GM19324 (cell line): Measurements from ENCODE around the gene SLCO1A2.
A peak's percentile ranks its signal among the peaks of the same experiment; 100 is the strongest.

Experiments
- ATAC-seq: cut with Tn5 transposase; IDR thresholded peaks from one replicate; pipeline ENCODE4 v1.9.1; 2021; ENCODE audit warnings: mild to moderate bottlenecking, moderate library complexity; ENCODE audit not compliant: unreplicated experiment, low FRiP score

The SLCO1A2 gene

DNA sequence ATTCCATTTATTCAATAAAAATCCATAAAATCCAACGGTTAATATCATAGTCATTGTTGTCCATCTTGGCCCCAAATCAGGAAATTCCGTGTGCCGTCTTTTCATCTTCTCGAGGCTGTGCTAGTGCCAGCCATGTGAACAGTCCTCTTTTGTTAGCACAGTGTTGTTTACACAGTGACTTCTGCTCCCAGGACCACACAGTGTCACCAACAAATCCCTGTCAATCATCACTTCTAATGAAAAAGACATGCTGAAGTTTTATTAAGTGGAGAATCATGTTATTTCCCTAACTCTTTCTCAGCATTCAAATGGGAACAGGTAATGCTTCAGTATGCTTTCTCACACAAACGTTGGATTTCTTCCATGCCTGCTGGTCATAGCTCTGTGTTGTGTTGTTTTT lies 1.9 kb upstream of the SLCO1A2 start:
- no peak for ATAC-seq

DNA sequence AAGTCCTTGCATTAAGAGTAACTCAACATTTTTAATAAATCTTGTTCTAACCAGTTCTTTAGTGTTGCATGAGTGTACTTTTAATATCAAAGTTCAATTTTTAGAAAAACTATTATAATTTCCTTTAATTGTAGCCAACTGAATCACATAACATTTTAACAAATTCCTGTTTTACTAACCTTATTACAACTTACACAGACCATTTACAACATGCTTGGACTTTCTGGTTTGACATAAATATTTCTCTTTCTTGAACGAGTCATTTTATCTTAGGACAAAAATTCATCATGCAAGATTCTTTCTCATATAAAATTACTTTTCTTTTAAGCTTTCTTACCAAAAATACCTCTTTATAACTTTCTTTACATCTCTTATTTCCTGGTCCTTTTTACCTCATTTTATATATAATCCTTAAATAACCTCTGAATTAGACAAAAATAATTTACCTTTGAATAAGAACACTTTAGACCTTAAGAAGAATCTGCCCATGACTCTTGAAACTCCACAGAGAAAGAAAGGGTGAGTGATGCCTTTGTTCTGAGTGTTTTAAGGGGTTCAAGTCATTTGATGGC lies 3.9 kb downstream of the SLCO1A2 start:
- ATAC-seq, result no peak

DNA sequence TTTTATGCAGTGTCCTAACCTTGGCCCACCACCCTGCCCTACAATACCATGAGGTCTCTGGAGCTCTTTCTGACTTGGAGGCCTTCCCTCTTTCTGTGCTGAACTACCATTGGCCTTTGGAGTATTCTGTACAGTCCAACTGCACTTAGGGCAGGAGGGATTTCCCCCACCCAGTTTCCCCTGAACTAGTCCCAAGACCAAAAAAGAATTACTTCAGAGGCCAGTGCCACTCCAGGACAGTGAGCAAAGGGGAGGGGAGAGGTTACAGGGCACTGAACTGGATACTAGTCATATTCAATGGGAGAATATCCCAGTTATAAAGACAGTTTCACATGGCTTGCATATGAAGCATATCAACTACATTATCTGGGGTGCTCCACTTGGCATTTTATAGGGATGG lies 6.1 kb downstream of the SLCO1A2 start:
- ATAC-seq, result no peak

DNA sequence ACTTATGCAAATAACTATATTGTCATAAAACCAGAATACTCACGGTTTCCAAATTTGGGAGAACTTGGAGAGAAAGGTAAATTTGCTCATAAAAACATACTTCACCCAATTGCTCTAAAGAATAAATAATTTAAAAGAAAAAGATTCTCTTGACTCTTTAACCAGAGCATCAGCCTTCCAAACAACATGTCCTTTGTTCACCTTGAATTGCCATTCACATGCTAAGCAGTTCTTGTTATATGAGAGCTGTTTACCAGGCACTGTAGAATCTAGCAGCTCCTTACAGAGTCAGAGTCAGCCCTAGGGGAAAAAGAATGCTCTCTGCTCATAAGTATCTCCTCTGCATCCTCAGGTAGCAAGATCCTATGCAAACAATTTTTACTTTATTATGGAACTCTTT lies 10.2 kb downstream of the SLCO1A2 start:
- ATAC-seq, result no peak

DNA sequence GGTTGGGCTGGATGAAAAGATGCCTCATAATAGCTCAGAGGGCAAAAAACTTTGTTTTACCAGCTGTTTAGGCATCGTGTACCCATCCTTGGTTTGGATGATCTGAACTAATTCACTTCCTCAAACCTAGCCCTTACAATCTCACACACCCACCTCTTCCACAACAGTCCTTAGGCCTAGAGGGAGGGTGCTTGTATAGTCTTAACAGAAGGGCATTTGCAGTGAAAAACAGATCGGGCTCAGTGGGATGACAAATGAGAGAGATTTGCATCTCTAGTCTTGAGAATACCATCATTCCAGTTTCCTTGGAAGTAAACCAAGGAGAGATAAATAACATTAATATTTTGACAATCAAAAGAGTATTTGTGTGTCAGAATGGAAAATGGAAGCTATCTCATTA lies 11.0 kb downstream of the SLCO1A2 start:
- no peak for ATAC-seq

DNA sequence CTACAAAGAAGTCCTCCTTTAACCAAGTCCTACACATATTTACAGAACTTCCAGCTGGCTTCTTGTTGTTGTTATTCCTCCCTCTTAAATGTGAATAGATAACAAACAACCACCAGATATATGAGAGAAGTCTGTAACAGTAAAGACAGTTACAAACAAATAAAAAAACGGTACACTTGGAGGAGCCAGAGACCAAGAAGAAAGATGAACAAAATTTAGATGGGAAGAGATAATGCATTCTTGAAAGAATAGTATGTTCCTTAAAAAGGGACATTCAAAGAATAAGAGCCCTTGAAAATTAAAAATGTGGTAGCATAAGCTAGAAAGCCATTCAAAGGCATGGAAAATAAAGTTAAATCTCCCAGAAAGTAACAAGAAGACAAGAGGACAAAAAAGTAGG lies 25.9 kb downstream of the SLCO1A2 start:
- ATAC-seq, result no peak

DNA sequence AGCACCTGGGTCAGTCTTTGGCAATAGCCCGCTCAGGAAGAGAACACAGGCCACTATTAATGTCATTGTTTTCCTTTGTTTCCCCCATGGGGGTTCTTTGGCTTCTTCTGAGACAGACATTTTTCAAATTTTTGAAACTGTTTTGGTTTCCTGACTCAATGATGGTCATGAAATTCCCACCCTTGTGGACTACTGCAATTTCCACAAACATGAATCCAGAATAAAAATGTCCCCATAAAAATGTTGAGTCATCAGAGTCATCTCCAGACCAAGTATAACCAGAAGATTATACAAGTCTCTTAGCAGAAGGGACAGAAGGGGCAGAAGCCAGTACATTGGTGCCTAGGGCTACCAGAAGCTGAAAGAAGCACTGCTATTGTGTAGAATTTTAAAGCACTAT lies 29.1 kb downstream of the SLCO1A2 start:
- ATAC-seq, result no peak

DNA sequence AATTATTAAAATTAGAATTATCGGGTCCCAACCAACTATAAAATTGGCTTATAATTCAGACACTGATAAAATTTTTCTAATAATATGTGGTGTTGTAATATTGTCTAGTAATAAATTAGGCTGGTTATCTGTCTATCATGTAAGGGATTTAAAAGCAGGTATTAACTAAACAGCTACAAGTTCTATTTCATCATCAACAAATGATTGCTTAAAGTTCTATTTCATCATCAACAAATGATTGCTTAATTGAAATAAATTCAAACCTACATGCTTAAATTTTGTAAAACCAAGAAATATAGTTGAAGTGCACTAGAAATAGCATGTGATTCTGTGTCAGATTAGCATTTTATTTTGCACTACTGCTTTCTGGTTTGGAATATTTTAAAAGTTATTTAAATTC lies 34.1 kb downstream of the SLCO1A2 start:
- no peak for ATAC-seq

DNA sequence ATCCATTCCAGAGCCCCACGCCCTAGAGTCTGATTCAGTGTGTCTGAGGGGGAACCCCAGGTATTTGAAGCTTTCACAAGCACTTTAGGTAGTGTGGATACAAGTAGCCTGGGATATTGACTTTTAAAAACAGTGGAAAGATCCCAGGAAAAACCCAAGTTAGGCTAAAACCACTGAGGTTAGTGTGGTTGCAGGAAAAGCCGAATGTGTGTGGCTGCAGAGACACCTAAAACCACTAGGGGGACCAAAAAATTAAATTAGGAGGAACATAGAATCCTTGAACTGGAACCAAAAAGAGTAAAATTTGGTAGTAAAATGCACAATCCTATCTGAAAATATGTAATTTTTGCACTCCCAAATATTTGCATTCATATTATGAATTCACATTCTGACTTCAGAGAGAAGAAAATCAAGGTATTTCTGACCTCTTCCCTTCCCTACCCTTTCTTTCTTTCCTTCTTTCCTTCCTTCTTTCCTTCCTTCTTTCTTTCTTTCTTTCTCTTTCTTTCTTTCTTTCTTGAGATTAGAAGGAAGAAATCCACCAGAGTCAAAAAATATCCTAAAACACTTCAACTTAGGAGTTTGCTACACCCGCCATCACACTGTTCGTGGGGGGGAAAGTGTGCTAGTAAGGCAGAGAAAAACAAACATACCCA lies 37.8 kb downstream of the SLCO1A2 start:
- peak; percentile 58 for ATAC-seq

DNA sequence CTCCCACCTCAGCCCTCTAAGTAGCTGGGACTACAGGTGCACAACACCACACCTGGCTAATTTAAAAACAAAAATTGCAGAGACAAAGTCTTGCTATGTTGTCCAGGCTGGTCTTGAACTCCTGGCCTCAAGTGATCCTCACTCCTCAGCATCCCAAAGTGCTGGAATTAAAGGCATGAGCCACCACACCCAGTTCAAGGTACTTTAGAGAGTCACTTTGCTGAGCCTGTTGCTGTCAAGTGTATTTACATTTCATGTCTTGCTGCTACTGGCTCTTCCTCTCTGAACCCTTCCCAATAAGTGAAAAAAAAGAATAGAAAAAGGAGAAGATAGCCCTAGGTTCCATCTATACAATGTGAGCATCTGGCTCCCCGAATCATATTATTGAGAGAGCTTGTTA lies 38.4 kb downstream of the SLCO1A2 start:
- no peak for ATAC-seq

DNA sequence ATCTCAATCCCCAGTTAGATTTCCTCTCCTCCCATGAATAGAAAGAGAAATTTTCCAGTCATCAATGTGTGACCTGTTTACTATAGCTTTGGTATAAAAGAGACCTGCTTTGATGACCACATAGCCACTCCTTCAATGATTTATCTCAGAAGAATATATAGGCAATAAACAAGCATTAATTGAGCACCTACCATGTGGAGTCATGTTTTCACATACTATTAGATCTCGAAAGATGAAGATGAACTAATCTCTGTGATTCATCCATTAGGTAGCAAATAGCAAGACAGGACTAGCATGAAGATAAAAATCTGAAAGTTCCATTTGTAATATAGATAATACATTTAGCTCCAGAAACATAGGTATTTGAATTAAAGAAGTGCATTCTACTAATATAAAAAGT lies 40.5 kb downstream of the SLCO1A2 start:
- no peak for ATAC-seq

DNA sequence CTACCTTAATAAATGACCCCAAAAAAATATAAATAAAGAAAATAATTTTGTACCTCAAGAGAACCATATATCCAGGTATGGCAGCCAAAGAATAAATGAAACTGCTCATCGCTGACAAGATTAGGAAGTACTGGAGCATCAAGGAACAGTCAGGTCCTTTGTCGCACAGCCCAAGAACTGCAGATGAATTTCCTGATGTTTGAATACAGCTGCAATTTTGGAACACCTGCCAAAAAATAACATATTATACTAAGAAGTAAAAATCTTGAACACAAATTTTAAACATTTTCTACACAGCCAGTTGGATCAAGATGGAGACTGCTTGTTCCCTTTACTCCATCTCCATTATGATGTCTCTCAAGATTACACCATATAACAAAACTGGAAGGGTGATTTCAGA lies 42.6 kb downstream of the SLCO1A2 start:
- no peak for ATAC-seq

DNA sequence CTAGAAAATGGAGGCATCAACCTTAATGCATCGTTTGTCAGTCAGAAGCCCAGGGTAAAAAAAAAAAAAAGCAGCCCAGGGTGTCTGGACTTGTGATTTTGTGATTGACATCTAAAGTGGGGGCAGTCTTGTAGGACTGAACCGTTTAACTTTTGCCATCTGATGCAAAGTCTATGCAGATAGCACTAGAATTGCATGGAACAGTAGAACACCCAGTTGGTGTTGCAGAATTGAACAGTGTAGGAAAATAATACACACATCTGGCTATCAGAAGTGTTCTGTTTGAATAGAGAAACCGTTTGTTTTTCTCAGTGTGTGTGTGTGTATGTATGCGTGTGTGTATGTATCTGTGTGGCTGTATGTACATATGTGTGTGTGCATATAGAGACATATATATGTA lies 45.0 kb downstream of the SLCO1A2 start:
- no peak for ATAC-seq

DNA sequence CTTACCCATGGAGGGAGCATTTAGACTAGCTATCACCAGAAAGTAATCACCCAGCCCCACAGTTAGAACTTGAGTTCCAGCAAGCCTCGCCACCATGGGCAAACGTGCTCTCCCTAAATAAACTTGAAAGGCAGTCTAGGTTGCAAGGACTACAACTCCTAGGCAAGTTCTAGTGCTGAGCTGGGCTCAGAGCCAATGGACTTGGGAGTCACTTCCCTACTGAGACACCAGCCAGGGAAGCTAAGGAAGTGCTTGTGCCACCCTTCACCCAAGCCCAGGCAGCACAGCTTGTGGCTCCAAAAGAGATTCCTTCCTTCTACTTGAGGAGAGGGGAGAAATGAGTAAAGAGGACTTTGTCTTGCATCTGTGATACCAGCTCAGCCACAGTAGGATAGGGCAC lies 57.9 kb downstream of the SLCO1A2 start:
- ATAC-seq, result no peak

DNA sequence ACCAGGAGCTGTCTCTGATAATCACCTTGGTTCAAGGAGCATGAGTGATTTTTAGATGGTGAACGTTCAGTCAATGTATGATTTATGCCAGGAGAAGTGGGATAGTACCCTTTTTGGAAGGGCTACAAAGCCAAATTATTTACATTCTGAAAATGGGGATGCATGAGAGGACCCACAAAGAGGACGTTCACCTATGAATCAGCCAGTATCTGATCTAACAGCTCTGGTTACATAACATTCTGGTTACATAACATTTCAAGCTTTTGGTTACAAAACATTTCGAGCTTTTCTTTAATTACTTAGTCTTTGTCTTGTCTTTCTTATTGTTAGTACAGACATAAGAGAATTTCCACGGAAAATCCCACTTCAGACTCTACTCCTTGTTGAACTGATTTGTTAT lies 68.8 kb downstream of the SLCO1A2 start:
- no peak for ATAC-seq

DNA sequence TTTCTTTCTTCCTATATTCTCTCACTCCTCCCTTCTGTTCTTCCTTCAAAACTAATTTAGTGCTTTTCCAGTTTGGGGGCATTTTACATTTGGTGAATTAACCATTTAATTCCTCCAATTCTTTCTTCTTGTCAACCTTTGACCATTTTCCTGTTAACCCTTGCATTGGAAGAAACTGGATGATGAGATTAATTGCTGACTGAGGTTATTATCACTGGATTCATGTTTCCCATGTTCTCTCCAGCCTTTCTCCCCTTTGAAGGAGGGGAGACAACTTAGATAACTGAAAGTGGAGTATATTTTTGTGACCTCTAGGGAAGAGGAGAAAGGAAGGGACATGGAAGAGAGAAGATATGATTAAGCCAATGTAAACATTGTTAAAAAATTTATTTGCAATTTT lies 70.5 kb downstream of the SLCO1A2 start:
- no peak for ATAC-seq

DNA sequence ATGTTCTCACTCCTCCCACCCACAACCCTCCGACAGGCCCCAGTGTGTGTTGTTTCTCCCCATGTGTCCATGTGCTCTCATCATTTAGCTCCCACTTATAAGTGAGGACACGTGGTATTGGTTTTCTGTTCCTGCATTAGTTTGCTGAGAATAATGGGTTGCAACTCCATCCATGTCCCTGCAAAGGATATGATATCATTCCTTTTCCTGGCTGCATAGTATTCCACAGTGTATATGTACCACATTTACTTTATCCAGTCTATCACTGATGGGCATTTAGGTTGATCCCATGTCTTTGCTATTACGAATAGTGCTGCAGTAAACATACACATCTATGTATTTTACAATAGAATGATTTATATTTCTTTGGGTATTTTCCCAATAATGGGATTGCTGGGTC lies 77.5 kb downstream of the SLCO1A2 start:
- no peak for ATAC-seq

DNA sequence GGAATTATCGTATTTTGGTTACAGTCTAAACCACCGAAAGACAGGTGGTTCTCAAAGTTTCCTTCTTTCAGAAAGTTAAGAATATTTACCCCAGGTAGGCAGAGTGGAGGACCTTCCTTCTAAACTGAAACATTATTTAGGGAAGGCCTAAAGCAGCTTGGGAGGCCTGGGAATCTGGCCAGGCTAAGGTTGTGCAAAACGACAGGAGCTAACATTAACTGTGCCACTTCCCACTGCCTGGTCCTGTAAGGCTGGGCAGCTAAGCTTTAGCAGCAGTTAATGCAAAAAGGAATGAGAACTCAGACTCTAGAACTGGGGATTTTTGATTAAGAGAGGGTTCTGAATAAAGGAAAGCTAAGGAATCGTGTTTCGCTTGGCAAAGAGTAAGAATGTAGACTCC lies 82.6 kb downstream of the SLCO1A2 start:
- no peak for ATAC-seq

DNA sequence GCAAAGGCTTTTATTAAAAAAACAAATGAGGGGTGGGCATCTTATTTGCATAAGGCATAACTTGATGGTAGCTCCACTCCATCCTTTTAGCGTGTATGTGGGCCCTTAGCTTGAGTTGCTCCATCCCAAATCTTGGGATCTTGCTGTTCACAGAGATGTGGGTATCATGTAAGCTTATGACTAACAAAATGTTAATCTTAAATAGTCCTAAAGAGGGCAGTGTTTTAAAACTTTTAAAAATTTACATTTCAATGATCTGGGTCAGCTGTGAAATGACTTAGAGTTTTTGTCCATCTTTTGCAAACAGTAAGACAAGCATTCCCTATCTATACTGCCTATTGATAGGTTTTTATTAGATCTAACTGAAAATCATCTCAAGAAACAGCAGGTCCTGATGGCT lies 86.0 kb downstream of the SLCO1A2 start:
- ATAC-seq, result no peak

DNA sequence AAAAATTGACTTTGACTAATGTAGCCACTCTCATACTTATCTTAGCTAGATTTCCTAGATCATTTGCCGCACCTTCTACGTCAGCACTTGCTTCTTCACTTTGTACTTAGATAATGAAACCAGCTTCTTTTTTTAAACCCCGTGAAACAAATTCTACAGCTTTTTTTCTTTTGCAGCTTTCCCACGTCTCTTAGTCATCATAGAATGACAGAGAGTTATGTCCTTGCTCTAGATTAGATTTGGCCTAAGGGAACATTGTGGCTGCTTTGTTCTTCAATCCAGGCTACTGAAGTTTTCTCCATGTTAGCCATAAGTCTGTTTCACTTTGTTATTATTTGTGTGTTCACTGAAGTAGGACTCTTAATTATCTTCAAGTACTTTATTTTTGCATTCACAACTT lies 94.9 kb downstream of the SLCO1A2 start:
- ATAC-seq, result no peak

DNA sequence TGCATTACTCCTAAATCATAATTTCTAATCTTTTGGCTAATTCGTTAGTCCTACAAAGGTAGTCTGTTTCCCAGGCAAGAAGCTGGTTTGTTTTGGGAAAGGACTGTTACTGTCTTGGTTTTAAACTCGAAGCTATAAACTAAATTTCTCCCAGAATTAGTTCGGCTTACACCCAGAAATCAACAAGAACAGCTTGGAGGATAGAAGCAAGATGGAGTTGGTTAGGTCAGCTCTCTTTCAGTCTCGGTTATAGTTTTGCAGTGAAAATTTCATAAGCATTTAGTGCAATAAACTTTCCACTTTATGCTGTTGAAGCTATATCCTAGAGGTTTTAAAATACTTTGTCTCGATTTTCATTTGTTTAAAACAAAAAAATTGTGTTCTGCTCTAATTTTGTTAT lies 100.3 kb downstream of the SLCO1A2 start:
- ATAC-seq, result no peak

DNA sequence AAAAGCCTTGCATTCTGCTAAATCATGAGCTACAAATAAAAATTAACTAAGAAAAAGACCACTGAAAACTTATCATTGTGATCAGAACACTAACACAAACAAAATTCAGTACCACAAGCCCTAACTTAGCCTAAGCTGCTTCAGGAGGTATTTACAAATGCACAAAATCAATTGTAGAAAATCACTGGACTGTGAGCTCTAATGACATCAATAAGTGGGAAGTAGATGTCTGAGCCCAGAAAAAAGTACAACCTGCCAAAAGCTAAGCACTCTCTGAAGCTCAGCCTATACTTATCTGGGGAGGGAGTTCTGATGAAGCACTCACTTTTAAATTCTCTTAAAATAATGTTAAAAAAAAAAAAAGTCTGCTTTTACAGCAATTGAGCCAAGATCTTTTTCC lies 110.8 kb downstream of the SLCO1A2 start:
- no peak for ATAC-seq

DNA sequence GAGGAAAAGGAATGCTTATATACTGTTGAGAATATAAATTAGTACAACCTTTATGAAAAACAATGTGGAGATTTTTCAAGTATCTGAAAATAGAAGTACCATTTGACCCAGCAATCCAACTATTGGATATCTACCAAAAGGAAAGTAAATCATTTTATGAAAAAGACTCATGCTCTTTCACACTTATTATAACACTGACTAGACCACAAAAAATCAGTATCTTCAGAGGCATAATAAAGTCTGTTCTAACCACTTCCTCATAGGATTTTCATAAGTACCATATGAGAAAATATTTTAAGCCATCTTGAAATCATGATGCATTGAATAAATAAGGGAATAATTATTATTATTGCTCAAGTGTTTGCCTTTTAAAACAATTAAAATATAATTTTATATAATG lies 112.9 kb downstream of the SLCO1A2 start:
- ATAC-seq, result no peak
